Loucy (cell line): ENCODE data around the gene HAUS8.

Source experiments
- EZH2phosphoT487 ChIP-seq: fragments of 200-600 bp; IDR thresholded peaks from 2 replicates; pipeline ENCODE4 v1.6.1; 2018; ENCODE audit warnings: antibody characterized with exemption, mild to moderate bottlenecking, moderate library complexity, borderline replicate concordance
- TF ChIP-seq, protein P1 (sequence below): fragments of 200-600 bp; sonication (generic); conservative IDR thresholded peaks from 2 replicates; pipeline ENCODE4 v1.5.1; 2014; ENCODE audit warnings: mild to moderate bottlenecking, antibody characterized with exemption, low read length

DNA sequence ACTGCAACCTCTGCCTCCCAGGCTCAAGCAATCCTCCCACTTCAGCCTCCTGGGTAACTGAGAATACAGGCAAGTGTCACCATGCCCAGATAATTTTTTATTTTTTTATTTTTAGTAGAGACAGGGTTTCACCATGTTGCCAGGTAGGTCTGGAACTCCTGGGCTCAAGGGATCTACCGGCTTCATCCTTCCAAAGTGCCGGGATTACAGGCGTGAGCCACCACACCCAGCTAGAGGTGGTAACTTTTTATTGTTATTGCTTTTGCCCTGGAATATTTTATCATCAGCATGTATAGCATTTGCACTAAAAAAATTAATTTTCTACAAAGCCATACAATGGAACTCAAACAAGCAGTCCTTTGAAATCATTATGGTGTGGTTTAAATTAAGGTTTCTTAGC, 14.0 kb downstream of the HAUS8 start:
- TF ChIP-seq EZH2phosphoT487: no peak
- TF ChIP-seq, protein P1, sequence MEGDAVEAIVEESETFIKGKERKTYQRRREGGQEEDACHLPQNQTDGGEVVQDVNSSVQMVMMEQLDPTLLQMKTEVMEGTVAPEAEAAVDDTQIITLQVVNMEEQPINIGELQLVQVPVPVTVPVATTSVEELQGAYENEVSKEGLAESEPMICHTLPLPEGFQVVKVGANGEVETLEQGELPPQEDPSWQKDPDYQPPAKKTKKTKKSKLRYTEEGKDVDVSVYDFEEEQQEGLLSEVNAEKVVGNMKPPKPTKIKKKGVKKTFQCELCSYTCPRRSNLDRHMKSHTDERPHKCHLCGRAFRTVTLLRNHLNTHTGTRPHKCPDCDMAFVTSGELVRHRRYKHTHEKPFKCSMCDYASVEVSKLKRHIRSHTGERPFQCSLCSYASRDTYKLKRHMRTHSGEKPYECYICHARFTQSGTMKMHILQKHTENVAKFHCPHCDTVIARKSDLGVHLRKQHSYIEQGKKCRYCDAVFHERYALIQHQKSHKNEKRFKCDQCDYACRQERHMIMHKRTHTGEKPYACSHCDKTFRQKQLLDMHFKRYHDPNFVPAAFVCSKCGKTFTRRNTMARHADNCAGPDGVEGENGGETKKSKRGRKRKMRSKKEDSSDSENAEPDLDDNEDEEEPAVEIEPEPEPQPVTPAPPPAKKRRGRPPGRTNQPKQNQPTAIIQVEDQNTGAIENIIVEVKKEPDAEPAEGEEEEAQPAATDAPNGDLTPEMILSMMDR: no peak
